ENCODE measurements around the gene BMS1. TPM values are rescaled to one million over a fixed set of nuclear protein-coding genes. Genes with fewer than 3 reads are reported as not detected.

The BMS1 gene
- total and polyA plus RNA-seq, 2 of the 8 experiments (the other 6 are each of a cell fraction or from before 2014, with no cell fraction given): 3.7 to 34.6 TPM

- Histone ChIP-seq H3K9me3 (ENCODE audit: insufficient read depth in 2 of 2, low read depth in 1 of 2, low read length in 1 of 2) (no peaks in the 10 kb centered on the region; a peak in 1 of 4 replicates), H4K8ac (ENCODE audit: extremely low read depth, insufficient read depth, low read length) (no peak overlapping the region), H3K36me3 (ENCODE audit: control insufficient read depth in 2 of 4, insufficient read depth in 4 of 4, low read length in 3 of 4) (no peaks in the 10 kb centered on the region), H2BK12ac (ENCODE audit: low read depth, low read length) (no peak overlapping the region), H3K18ac (ENCODE audit: extremely low read depth, low read length) (no peak overlapping the region), H4K91ac (replicated peaks; ENCODE audit: insufficient read length, low read length) (no peak overlapping the region), H3K27me3 (replicated peaks in 1 of 4; ENCODE audit: control insufficient read depth in 3 of 4, extremely low read depth in 1 of 4, insufficient read depth in 3 of 4, low read length in 3 of 4) (no peaks in the 10 kb centered on the region; a peak in 2 of 7 replicates), H3K23me2 (ENCODE audit: low read depth, low read length) (no peaks in the 10 kb centered on the region), H3K14ac (ENCODE audit: insufficient read length) (no peak overlapping the region), H3K79me2 (ENCODE audit: control insufficient read depth in 1 of 2, insufficient read depth in 2 of 2, low read length in 2 of 2) (no peaks in the 10 kb centered on the region), H2BK5ac (ENCODE audit: low read depth, low read length) (no peak overlapping the region), H3K4ac (replicated peaks; ENCODE audit: insufficient read length, low read depth, low read length) (no peak overlapping the region), H3K4me1 (replicated peaks in 1 of 4; ENCODE audit: control insufficient read depth in 3 of 4, insufficient read depth in 4 of 4, low read length in 3 of 4) (no peaks in the 10 kb centered on the region), H3K23ac (ENCODE audit: insufficient read length) (no peak overlapping the region), H3K9ac (replicated peaks in 1 of 4; ENCODE audit: extremely low read depth in 1 of 4, low read depth in 3 of 4, low read length in 3 of 4) (no peak overlapping the region), H3K4me3 (ENCODE audit: extremely low read depth in 1 of 4, insufficient read depth in 2 of 4, low read depth in 3 of 4, low read length in 4 of 4) (no peak overlapping the region), H2AK5ac (ENCODE audit: low read depth, low read length) (no peak overlapping the region), H3K79me1 (ENCODE audit: low read depth, low read length) (no peaks in the 10 kb centered on the region), H2BK120ac (replicated peaks; ENCODE audit: low read depth, low read length) (no peak overlapping the region), H2BK20ac (ENCODE audit: low read length) (no peak overlapping the region), H4K20me1 (replicated peaks in 1 of 2; ENCODE audit: control insufficient read depth in 1 of 2, insufficient read depth in 2 of 2, low read length in 2 of 2) (no peaks in the 10 kb centered on the region), H3K4me2 (ENCODE audit: insufficient read depth in 1 of 2, low read depth in 2 of 2, low read length in 2 of 2) (no peak overlapping the region), H3K56ac (replicated peaks; ENCODE audit: insufficient read length, low read depth, low read length) (no peak overlapping the region), H2BK15ac (ENCODE audit: low read length) (no peak overlapping the region), H4K5ac (ENCODE audit: insufficient read length, low read depth, low read length) (no peak overlapping the region), H3K27ac (ENCODE audit: low read depth, low read length) (no peak overlapping the region), H2AFZ (ENCODE audit: low read length) (no peak overlapping the region)
- DNase-seq (ENCODE audit: low read depth in 1 of 2, low spot score in 2 of 2): no peak
- ChIA-PET CTCF (ENCODE audit: partially characterized antibody) (no interaction called here), POLR2A (ENCODE audit: partially characterized antibody) (interaction anchor here (1.0 to 1.2 kb wide), 2 partner anchors 13 to 14 kb away, joined by 3 to 5 read pairs; partner anchors contain the start of gene BMS1)
- WGBS, 2 experiments (ENCODE audit: extremely low coverage in 1 of 2, insufficient coverage in 1 of 2, insufficient read length in 1 of 2, insufficient replicate concordance in 2 of 2, low coverage in 1 of 2, low lambda C conversion rate in 2 of 2, missing lambda C conversion rate in 1 of 2): 92% methylated on average over 18 of the region's 18 CpGs; no CpG with 5 or more reads in 1 of the 2 experiments
- no peak for TF ChIP-seq KDM5A (IDR thresholded peaks at IDR 0.05; ENCODE audit: low read length)
- TF ChIP-seq SP1 (IDR thresholded peaks at IDR 0.05; ENCODE audit: low read depth, low read length): no peak
- no peak for TF ChIP-seq JUND (IDR thresholded peaks at IDR 0.05; ENCODE audit: low read length)
- TF ChIP-seq EP300 (IDR thresholded peaks at IDR 0.05; ENCODE audit: borderline replicate concordance in 1 of 2, low read depth in 2 of 2, low read length in 2 of 2): no peak
- no peak for TF ChIP-seq CBX8 (IDR thresholded peaks at IDR 0.05; ENCODE audit: borderline replicate concordance, low read depth, low read length)
- no peak for TF ChIP-seq E2F6 (IDR thresholded peaks at IDR 0.05)
- TF ChIP-seq SRF (IDR thresholded peaks at IDR 0.05; ENCODE audit: low read depth, low read length): no peak
- no peak for TF ChIP-seq TCF12 (IDR thresholded peaks at IDR 0.05; ENCODE audit: low read depth, low read length)
- no peak for TF ChIP-seq NANOG (IDR thresholded peaks at IDR 0.05; ENCODE audit: insufficient read depth, low read depth, low read length, poor library complexity, severe bottlenecking)
- TF ChIP-seq CHD1 (IDR thresholded peaks at IDR 0.05; ENCODE audit: low read depth, low read length): no peak
- no peak for TF ChIP-seq EGR1 (IDR thresholded peaks at IDR 0.05; ENCODE audit: borderline replicate concordance, low read depth, low read length)
- TF ChIP-seq HDAC2 (IDR thresholded peaks at IDR 0.05; ENCODE audit: borderline replicate concordance in 1 of 2, low read depth in 2 of 2, low read length in 2 of 2): no peak
- no peak for TF ChIP-seq CHD2 (IDR thresholded peaks at IDR 0.05; ENCODE audit: low read length)
- FAIRE-seq: no peak
These were observed 13.9 kb upstream of the BMS1 start for GRCh38 chr10:42768581-42769152.
